OCI-LY3 (cell line): ENCODE data around the gene METTL23.

ENCODE experiments used
- H2AFZ ChIP-seq: fragments of 200-600, 300-600 bp; shearing (Covaris generic); 2 replicates; pipeline ENCODE4 v1.6.0; 2014; ENCODE audit warnings: antibody characterized with exemption, low read depth, low read length
- H3K27ac ChIP-seq: fragments of 200-600, 300-600 bp; sonication (generic); 2 replicates; pipeline ENCODE4 v1.5.1; 2014; ENCODE audit warnings: mild to moderate bottlenecking, low read length, moderate library complexity, mixed read lengths
- H3K27me3 ChIP-seq: fragments of 200-600, 300-600 bp; sonication (generic); 2 replicates; pipeline ENCODE4 v1.6.1; 2014; ENCODE audit warnings: low read depth, low read length, mixed read lengths
- H3K36me3 ChIP-seq: fragments of 200-600, 300-600 bp; sonication (generic); replicated peaks from 2 replicates; pipeline ENCODE3; 2014; ENCODE audit warnings: low read depth, low read length, mixed read lengths
- H3K4me1 ChIP-seq: fragments of 300-600, 200-600 bp; sonication (generic); 2 replicates; pipeline ENCODE4 v1.6.1; 2014; ENCODE audit warnings: low read length, mixed read lengths
- H3K4me2 ChIP-seq: fragments of 200-600, 300-600 bp; sonication (generic); 2 replicates; pipeline ENCODE4 v1.6.1; 2014; ENCODE audit warnings: low read length, mixed read lengths
- H3K4me3 ChIP-seq: fragments of 300-600, 200-600 bp; sonication (generic); 2 replicates; pipeline ENCODE4 v1.5.1; 2014; ENCODE audit warnings: antibody characterized with exemption, mild to moderate bottlenecking, low read length, moderate library complexity
- H3K79me2 ChIP-seq: fragments of 300-600, 200-600 bp; shearing (Covaris generic); 2 replicates; pipeline ENCODE4 v1.6.1; 2014; ENCODE audit warnings: mild to moderate bottlenecking, low read length, mixed read lengths
- H3K9ac ChIP-seq: fragments of 300-600, 200-600 bp; shearing (Covaris generic); 2 replicates; pipeline ENCODE4 v1.6.0; 2014; ENCODE audit warnings: mild to moderate bottlenecking, low read length, moderate library complexity
- H3K9me3 ChIP-seq: fragments of 200-600, 300-600 bp; shearing (Covaris generic); 2 replicates; pipeline ENCODE4 v1.6.1; 2014; ENCODE audit warnings: low read length, mixed read lengths; ENCODE audit not compliant: insufficient read depth
- H4K20me1 ChIP-seq: fragments of 200-600, 300-600 bp; sonication (generic); 2 replicates; pipeline ENCODE4 v1.6.1; 2016; ENCODE audit warnings: low read length, mixed read lengths; ENCODE audit not compliant: insufficient read depth
- CTCF ChIP-seq: fragments of 200-600, 300-600 bp; sonication (generic); IDR thresholded peaks from 2 replicates; pipeline ENCODE4 v1.5.1; 2014; ENCODE audit warnings: antibody characterized with exemption, low read length, low read depth
- EZH2phosphoT487 ChIP-seq: fragments of 200-600 bp; shearing (Covaris generic); IDR thresholded peaks from 2 replicates; pipeline ENCODE4 v1.6.1; 2018; ENCODE audit warnings: antibody characterized with exemption, mixed run types, low read depth

Gene METTL23

DNA sequence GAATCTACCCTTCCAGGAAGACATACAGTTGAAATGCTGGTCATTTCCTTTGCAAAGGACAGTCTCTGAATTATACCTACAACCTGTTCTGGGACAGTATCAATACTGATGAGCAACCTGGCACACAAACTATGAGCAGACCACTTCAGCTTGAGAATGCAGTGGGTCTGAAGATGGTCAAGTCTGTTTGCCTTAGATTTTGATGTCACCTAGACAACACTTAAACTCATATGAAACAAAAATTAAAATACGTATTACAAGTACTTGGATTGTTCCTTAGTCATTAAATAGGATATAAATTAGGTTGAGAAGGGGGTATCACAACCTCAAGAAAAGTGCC is 6.9 kb downstream of the METTL23 start:
- H3K9ac ChIP-seq, result peak overlapping the region; percentile 99; the same call in 1 of the 2 replicates
- peaks cover 25% of the 10 kb centered on the region for H3K4me1 ChIP-seq
- H3K27me3 ChIP-seq, result no peaks in the 10 kb centered on the region
- H3K36me3 ChIP-seq, result peaks cover 58% of the 10 kb centered on the region
- peak overlapping the region; percentile 84 for H3K27ac ChIP-seq
- no peaks in the 10 kb centered on the region for H3K9me3 ChIP-seq
- no peak for TF ChIP-seq EZH2phosphoT487
- TF ChIP-seq CTCF, result no peak
- H3K79me2 ChIP-seq, result peaks cover 90% of the 10 kb centered on the region
- H3K4me2 ChIP-seq, result peak overlapping the region; percentile 92
- peak overlapping the region; percentile 98 for H3K4me3 ChIP-seq
- H4K20me1 ChIP-seq, result peaks cover 49% of the 10 kb centered on the region
- H2AFZ ChIP-seq, result no peak overlapping the region

GRCh38 chr17:76734080-76734840 is 7.6 kb downstream of the METTL23 start:
- peaks cover 85% of the 10 kb centered on the region for H3K79me2 ChIP-seq

DNA sequence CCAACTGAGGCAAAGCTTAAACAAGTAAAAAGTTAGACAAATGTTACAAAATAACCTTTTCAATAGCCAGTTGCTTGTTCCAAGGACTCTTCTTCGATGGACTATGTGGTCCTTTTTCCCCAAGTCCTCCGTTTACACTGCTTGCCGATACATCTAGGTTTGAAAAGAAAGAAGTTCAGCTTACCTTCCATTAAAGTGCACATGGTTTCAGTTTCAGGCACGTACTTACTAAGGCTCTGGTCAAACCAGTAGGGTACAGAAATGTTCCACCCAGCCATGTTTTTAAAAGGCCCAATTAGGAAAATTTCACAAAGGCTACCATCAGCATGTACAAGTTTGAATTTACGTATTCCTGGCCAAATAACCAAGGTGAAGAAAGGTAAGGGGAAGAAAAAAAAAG is 8.4 kb downstream of the METTL23 start:
- H3K36me3 ChIP-seq, result peaks cover 53% of the 10 kb centered on the region

More at GRCh38 chr17:76734080-76734840, 7.6 kb downstream of the METTL23 start:
- H3K9ac ChIP-seq, result peak overlapping the region; percentile 99
- peaks cover 57% of the 10 kb centered on the region for H3K36me3 ChIP-seq
- H3K27ac ChIP-seq, result peak overlapping the region; percentile 84
- no peaks in the 10 kb centered on the region for H3K9me3 ChIP-seq
- H2AFZ ChIP-seq, result no peak overlapping the region
- peak overlapping the region; percentile 92 for H3K4me2 ChIP-seq
- TF ChIP-seq CTCF, result no peak
- no peak for TF ChIP-seq EZH2phosphoT487
- peaks cover 49% of the 10 kb centered on the region for H4K20me1 ChIP-seq
- peak overlapping the region; percentile 98 for H3K4me3 ChIP-seq
- peaks cover 30% of the 10 kb centered on the region for H3K4me1 ChIP-seq
- no peaks in the 10 kb centered on the region for H3K27me3 ChIP-seq

More for the DNA sequence above, 8.4 kb downstream of the METTL23 start:
- Histone ChIP-seq H2AFZ (no peak overlapping the region), H3K9me3 (no peaks in the 10 kb centered on the region), H3K79me2 (peaks cover 78% of the 10 kb centered on the region), H3K4me1 (peaks cover 30% of the 10 kb centered on the region), H4K20me1 (peaks cover 45% of the 10 kb centered on the region), H3K9ac (peak overlapping the region; percentile 99), H3K4me3 (peak overlapping the region; percentile 98), H3K4me2 (peak overlapping the region; percentile 92), H3K27ac (peak overlapping the region; percentile 84), H3K27me3 (no peaks in the 10 kb centered on the region)
- TF ChIP-seq CTCF, result no peak
- no peak for TF ChIP-seq EZH2phosphoT487
